ENCODE data around the gene NHSL1.
A peak's percentile ranks its signal among the peaks of the same experiment; 100 is the strongest.

The NHSL1 gene

DNA sequence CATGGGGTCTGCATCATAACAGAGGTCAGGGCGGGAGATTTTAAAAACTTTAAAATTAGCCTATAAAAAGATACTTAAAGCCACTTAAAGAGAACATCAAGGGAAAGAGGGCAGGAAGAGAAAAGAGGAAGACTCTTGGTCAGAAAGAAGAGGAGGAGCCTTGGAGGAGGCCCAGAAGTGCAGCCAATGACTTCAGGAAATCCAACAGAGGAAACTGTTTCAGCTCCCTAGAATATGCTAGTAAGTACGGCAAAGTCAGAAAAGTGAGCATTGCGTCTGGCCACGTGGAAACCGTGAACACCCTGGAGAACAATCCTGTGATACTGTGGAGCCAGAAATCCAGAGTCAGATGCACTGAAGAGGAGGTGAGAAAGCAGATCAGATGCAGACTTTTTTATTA, 22.5 kb upstream of the NHSL1 start:
- Histone ChIP-seq H3K4me2 (ENCODE audit: insufficient read depth, low read length) (no peak overlapping the region), H3K4me3 (ENCODE audit: low read depth in 1 of 2, low read length in 2 of 2) (no peak overlapping the region), H3K27me3 (ENCODE audit: insufficient read depth, low read length, poor library complexity) (peaks cover 4% of the 10 kb centered on the region), H3K4me1 (ENCODE audit: insufficient read depth, low read length) (no peaks in the 10 kb centered on the region), H3K9me3 (ENCODE audit: insufficient read depth, low read length, severe bottlenecking) (peaks cover 2% of the 10 kb centered on the region), H3K27ac (ENCODE audit: low read length) (no peak overlapping the region), H3K36me3 (ENCODE audit: insufficient read depth, low read length) (no peaks in the 10 kb centered on the region), H3K79me2 (ENCODE audit: insufficient read depth, low read length) (no peaks in the 10 kb centered on the region), H4K20me1 (ENCODE audit: insufficient read depth, low read length) (no peaks in the 10 kb centered on the region), H3K9ac (ENCODE audit: low read depth, low read length) (no peak overlapping the region), H2AFZ (ENCODE audit: low read depth, low read length) (no peak overlapping the region)
- no peak for ATAC-seq (ENCODE audit: insufficient read depth, low read depth)
- TF ChIP-seq EZH2 (IDR thresholded peaks at IDR 0.05; ENCODE audit: borderline replicate concordance, low read depth, low read length, severe bottlenecking) = no peak
- TF ChIP-seq, protein P1, sequence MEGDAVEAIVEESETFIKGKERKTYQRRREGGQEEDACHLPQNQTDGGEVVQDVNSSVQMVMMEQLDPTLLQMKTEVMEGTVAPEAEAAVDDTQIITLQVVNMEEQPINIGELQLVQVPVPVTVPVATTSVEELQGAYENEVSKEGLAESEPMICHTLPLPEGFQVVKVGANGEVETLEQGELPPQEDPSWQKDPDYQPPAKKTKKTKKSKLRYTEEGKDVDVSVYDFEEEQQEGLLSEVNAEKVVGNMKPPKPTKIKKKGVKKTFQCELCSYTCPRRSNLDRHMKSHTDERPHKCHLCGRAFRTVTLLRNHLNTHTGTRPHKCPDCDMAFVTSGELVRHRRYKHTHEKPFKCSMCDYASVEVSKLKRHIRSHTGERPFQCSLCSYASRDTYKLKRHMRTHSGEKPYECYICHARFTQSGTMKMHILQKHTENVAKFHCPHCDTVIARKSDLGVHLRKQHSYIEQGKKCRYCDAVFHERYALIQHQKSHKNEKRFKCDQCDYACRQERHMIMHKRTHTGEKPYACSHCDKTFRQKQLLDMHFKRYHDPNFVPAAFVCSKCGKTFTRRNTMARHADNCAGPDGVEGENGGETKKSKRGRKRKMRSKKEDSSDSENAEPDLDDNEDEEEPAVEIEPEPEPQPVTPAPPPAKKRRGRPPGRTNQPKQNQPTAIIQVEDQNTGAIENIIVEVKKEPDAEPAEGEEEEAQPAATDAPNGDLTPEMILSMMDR (IDR thresholded peaks at IDR 0.05; ENCODE audit: borderline replicate concordance, extremely low read depth, low read length, poor library complexity, severe bottlenecking) = no peak
- DNase-seq = no peak

- no peaks in the 10 kb centered on the region for H3K79me2 ChIP-seq (ENCODE audit: insufficient read depth, low read length)
- H3K27ac ChIP-seq (ENCODE audit: low read length) = no peak overlapping the region
- ATAC-seq (ENCODE audit: insufficient read depth, low read depth) = no peak
- no peaks in the 10 kb centered on the region for H4K20me1 ChIP-seq (ENCODE audit: insufficient read depth, low read length)
- H3K4me2 ChIP-seq (ENCODE audit: insufficient read depth, low read length) = no peak overlapping the region
- no peaks in the 10 kb centered on the region for H3K4me1 ChIP-seq (ENCODE audit: insufficient read depth, low read length)
- no peak overlapping the region for H2AFZ ChIP-seq (ENCODE audit: low read depth, low read length)
- no peaks in the 10 kb centered on the region for H3K36me3 ChIP-seq (ENCODE audit: insufficient read depth, low read length)
- no peak overlapping the region for H3K4me3 ChIP-seq (ENCODE audit: low read depth in 1 of 2, low read length in 2 of 2)
- H3K27me3 ChIP-seq (ENCODE audit: insufficient read depth, low read length, poor library complexity) = peaks cover 4% of the 10 kb centered on the region
- H3K9ac ChIP-seq (ENCODE audit: low read depth, low read length) = no peak overlapping the region
- TF ChIP-seq, protein P1 (IDR thresholded peaks at IDR 0.05; ENCODE audit: borderline replicate concordance, extremely low read depth, low read length, poor library complexity, severe bottlenecking) = peak; percentile 33
- no peak for TF ChIP-seq EZH2 (IDR thresholded peaks at IDR 0.05; ENCODE audit: borderline replicate concordance, low read depth, low read length, severe bottlenecking)
- DNase-seq = no peak
- H3K9me3 ChIP-seq (ENCODE audit: insufficient read depth, low read length, severe bottlenecking) = peaks cover 2% of the 10 kb centered on the region
Measured at GRCh38 chr6:138520463-138520862, 21.2 kb upstream of the NHSL1 start.

DNA sequence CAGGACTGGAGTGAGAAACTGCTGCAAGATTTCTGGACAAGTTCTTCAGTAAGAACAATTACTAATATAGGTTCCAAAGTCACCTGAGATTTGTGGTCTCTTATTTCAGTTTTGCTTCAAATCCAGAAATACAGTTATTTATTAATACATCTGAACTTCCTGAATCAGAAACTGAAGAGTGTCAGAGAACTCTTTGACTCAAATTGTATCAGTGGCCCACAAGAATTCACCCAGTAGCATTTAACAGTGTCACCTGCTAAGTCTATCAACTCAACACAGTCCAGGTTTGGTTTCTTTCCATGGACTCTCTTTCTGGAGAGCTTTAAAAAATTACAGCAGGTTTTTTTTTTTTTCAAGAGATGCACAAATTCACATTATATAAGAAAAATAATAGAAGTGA, 18.8 kb upstream of the NHSL1 start:
- H3K4me3 ChIP-seq (ENCODE audit: low read depth in 1 of 2, low read length in 2 of 2) = no peak overlapping the region
- H3K27ac ChIP-seq (ENCODE audit: low read length) = no peak overlapping the region
- peaks cover 4% of the 10 kb centered on the region for H3K27me3 ChIP-seq (ENCODE audit: insufficient read depth, low read length, poor library complexity)
- no peak for DNase-seq
- ATAC-seq (ENCODE audit: insufficient read depth, low read depth) = no peak
- H3K79me2 ChIP-seq (ENCODE audit: insufficient read depth, low read length) = no peaks in the 10 kb centered on the region
- H3K9ac ChIP-seq (ENCODE audit: low read depth, low read length) = no peak overlapping the region
- H2AFZ ChIP-seq (ENCODE audit: low read depth, low read length) = no peak overlapping the region
- H4K20me1 ChIP-seq (ENCODE audit: insufficient read depth, low read length) = no peaks in the 10 kb centered on the region
- peaks cover 8% of the 10 kb centered on the region; the same call in 1 of the 2 replicates for H3K4me1 ChIP-seq (ENCODE audit: insufficient read depth, low read length)
- H3K9me3 ChIP-seq (ENCODE audit: insufficient read depth, low read length, severe bottlenecking) = peaks cover 2% of the 10 kb centered on the region
- TF ChIP-seq EZH2 (IDR thresholded peaks at IDR 0.05; ENCODE audit: borderline replicate concordance, low read depth, low read length, severe bottlenecking) = no peak
- TF ChIP-seq, protein P1 (IDR thresholded peaks at IDR 0.05; ENCODE audit: borderline replicate concordance, extremely low read depth, low read length, poor library complexity, severe bottlenecking) = no peak
- H3K4me2 ChIP-seq (ENCODE audit: insufficient read depth, low read length) = no peak overlapping the region
- no peaks in the 10 kb centered on the region for H3K36me3 ChIP-seq (ENCODE audit: insufficient read depth, low read length)

- no peak overlapping the region for H3K27ac ChIP-seq (ENCODE audit: low read length)
- ATAC-seq (ENCODE audit: insufficient read depth, low read depth) (peak; percentile 85), DNase-seq (peak; percentile 42)
- H3K27me3 ChIP-seq (ENCODE audit: insufficient read depth, low read length, poor library complexity) = peaks cover 4% of the 10 kb centered on the region
- H3K9ac ChIP-seq (ENCODE audit: low read depth, low read length) = no peak overlapping the region
- H2AFZ ChIP-seq (ENCODE audit: low read depth, low read length) = no peak overlapping the region
- no peak overlapping the region for H3K4me3 ChIP-seq (ENCODE audit: low read depth in 1 of 2, low read length in 2 of 2)
- H3K79me2 ChIP-seq (ENCODE audit: insufficient read depth, low read length) = no peaks in the 10 kb centered on the region
- H4K20me1 ChIP-seq (ENCODE audit: insufficient read depth, low read length) = no peaks in the 10 kb centered on the region
- H3K9me3 ChIP-seq (ENCODE audit: insufficient read depth, low read length, severe bottlenecking) = peaks cover 2% of the 10 kb centered on the region
- H3K4me1 ChIP-seq (ENCODE audit: insufficient read depth, low read length) = peaks cover 8% of the 10 kb centered on the region; the same call in 1 of the 2 replicates
- no peak overlapping the region for H3K4me2 ChIP-seq (ENCODE audit: insufficient read depth, low read length)
- H3K36me3 ChIP-seq (ENCODE audit: insufficient read depth, low read length) = no peaks in the 10 kb centered on the region
- TF ChIP-seq EZH2 (IDR thresholded peaks at IDR 0.05; ENCODE audit: borderline replicate concordance, low read depth, low read length, severe bottlenecking) = no peak
- TF ChIP-seq, protein P1 (IDR thresholded peaks at IDR 0.05; ENCODE audit: borderline replicate concordance, extremely low read depth, low read length, poor library complexity, severe bottlenecking) = peak; percentile 81
Measured at GRCh38 chr6:138517635-138518034, 18.3 kb upstream of the NHSL1 start.
